Brain (organoid and tissue), 1 donor: ENCODE results near the gene TMEM100. TPM values are rescaled to one million over a fixed set of nuclear protein-coding genes. Genes with fewer than 3 reads are reported as not detected.

Experiments
- polyA plus RNA-seq: library from polyadenylated mRNA; stranded (reverse); fragments of 350-450 nt; fragmentation: Illumina TruSeq; extraction: RNeasy Lipid Tissue Mini Kit (QIAGEN cat#74804); gene quantifications from one replicate; pipeline ENCODE4 v1.2.3, GENCODE V29; 2015; ENCODE audit warnings: low read depth, low replicate concordance; ENCODE audit not compliant: insufficient read depth

Gene TMEM100
- polyA plus RNA-seq, 1 donor from 2014 or later, result 1.6 TPM

Other genes starting within 250 kb of the TMEM100 start
- gene SMIM36, start 211.4 kb downstream of the TMEM100 start, polyA plus RNA-seq, result not detected
- gene PCTP, start 28.2 kb upstream of the TMEM100 start, polyA plus RNA-seq, result 1.5 TPM